ENCODE measurements around the gene TTC17.
A peak's percentile ranks its signal among the peaks of the same experiment; 100 is the strongest.
"Not testable (repeated sequence)": the region's sequence is repeated elsewhere in the genome, so short reads cannot be mapped to it uniquely, and the experiment has no call there.

Gene TTC17

DNA sequence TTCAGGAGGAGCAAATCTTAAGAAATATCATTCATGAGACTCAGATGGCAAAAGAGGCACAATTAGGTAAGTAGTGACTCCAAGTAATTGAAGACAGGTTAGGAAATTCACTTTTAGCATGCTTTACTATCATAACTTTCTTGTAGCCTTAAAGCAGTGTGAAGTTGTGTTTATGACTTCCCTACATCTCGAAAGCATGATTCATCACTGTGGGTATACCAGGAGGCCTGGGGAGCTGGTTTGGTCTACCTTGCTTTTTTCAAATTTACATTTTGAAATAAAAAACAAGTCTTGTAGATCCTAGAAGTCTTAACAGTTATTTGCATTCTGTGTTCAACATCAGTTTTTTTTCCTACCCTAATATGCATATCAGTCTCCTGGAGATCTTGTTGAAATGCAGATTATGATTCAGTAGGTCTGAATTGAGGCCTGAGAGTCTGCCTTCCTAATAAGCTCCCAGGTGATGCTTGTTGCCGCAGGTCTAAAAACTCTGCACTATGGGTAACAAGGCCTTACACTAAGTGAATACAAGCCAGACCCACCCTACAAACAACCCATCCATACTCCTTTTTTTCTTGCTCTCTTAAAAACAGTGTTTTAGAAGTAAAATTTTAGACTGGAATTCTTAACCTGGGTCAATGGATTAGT, 41.4 kb downstream of the TTC17 start:
- H3K36me3 Mint-ChIP-seq: peaks cover 43% of the 10 kb centered on the region
- ATAC-seq (ENCODE audit: low read depth) (no peak), DNase-seq (ENCODE audit: low spot score in 2 of 2) (no peak)
- H3K4me1 Mint-ChIP-seq: peaks cover 2% of the 10 kb centered on the region
- no peak overlapping the region for H3K27ac Mint-ChIP-seq
- no peaks in the 10 kb centered on the region for H3K9me3 Mint-ChIP-seq
- no peak overlapping the region for H3K4me3 Mint-ChIP-seq
- no peaks in the 10 kb centered on the region for H3K27me3 Mint-ChIP-seq

DNA sequence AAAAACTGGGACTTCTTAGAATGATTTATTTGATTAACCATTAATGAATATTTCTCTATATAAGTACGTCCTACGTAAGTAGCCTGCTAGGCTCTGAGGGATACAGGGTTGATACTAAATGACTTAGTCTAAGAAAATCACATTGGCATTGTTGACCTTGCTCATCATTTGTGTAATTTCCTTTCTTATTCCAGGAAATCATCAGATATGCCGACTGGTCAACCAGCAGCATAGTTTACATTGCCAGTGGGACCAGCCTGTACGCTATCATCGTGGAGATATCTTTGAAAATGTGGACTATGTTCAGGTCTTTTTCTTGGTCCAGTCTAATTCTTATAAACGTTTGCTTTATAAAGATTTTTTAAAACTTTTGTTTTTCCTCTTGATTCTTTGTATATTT, 42.5 kb downstream of the TTC17 start:
- Mint-ChIP-seq H3K4me1 (peaks cover 2% of the 10 kb centered on the region), H3K27ac (no peak overlapping the region), H3K4me3 (no peak overlapping the region), H3K27me3 (no peaks in the 10 kb centered on the region), H3K36me3 (peaks cover 46% of the 10 kb centered on the region), H3K9me3 (no peaks in the 10 kb centered on the region)
- ATAC-seq (ENCODE audit: low read depth) (no peak), DNase-seq (ENCODE audit: low spot score in 2 of 2) (no peak)

DNA sequence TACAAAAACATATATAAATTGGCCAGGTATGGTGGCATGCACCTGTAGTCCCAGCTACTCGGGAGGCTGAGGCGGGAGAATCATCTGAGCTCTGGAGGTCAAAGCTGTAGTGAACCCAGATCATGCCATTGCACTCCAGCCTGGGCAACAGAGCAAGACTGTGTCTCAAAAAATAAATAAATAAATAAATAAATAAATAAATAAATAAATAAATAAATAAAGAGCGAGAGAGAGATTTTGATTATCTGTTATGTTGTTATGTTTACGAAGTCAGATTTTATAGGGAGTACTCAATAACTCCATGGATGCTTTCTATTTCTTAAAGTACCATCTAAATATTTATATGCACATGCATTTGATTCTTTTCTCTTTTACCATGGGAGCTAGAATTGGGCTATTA, 43.1 kb downstream of the TTC17 start:
- H3K27me3 Mint-ChIP-seq; DNase-seq (ENCODE audit: low spot score in 2 of 2); ATAC-seq (ENCODE audit: low read depth); H3K27ac Mint-ChIP-seq; H3K4me3 Mint-ChIP-seq; H3K4me1 Mint-ChIP-seq; H3K9me3 Mint-ChIP-seq: not testable (repeated sequence)
- H3K36me3 Mint-ChIP-seq: peaks cover 47% of the 10 kb centered on the region

DNA sequence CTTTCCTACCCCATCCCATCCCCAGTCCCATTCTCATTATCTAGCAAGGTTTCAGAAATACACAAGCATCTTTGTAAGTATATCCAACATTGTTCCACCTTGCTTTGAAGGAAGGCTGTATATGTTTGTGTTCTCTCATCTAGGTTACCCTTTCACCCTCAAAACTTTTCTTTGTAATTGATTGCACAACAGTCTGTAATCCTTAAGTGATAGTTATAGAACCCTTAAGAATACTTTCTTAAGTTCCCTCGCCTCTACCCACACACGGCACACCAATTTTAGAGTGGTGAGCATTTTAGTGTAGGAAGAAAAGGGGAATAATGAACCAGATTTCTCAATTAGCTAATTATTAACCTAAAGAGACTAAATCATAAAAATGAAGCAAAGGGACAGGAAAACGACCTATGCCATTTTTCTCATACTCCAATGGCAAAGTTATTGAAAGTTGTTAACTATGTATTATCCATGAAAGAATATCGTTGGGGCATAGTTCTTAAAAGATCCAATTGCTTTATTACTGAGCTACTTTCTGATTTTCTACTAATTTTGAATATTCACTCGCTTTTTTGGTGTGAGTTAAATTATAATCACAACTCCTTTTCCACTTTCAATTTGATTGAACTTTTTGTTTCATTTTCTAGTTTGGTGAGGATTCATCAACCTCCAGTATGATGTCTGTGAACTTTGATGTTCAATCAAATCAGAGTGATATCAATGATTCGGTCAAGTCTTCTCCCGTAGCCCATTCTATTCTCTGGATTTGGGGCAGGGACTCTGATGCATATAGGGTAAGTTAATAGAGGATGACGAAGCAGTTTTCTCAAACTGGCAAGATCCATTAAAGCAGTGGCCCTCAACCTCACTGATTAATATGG, 44.9 kb downstream of the TTC17 start:
- Mint-ChIP-seq H3K4me1 (no peaks in the 10 kb centered on the region), H3K36me3 (peaks cover 44% of the 10 kb centered on the region), H3K27me3 (no peaks in the 10 kb centered on the region), H3K9me3 (no peaks in the 10 kb centered on the region), H3K27ac (no peak overlapping the region), H3K4me3 (no peak overlapping the region)
- no peak for DNase-seq (ENCODE audit: low spot score in 2 of 2)
- ATAC-seq (ENCODE audit: low read depth): no peak

DNA sequence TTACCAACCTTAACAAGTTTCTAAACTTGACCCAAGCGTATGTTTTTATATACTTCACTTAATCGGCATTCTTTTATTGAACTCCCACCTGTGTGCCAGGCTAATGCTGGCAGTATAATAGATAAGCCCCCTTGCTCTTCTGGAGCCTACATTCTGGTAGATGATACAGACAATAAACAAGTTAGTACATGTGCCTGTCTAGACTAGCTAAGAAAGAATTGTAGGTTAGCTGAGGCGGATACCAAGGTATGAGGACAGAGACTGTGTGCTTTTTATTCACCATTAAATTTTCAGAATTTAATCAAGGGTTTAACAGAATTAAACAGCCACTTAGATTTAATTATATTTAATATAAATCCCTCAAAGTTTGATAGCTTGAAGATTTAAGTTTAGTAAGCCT, 45.7 kb downstream of the TTC17 start:
- DNase-seq (ENCODE audit: low spot score in 2 of 2): no peak
- no peaks in the 10 kb centered on the region for H3K4me1 Mint-ChIP-seq
- ATAC-seq (ENCODE audit: low read depth): no peak
- H3K27me3 Mint-ChIP-seq: no peaks in the 10 kb centered on the region
- no peak overlapping the region for H3K27ac Mint-ChIP-seq
- no peak overlapping the region for H3K4me3 Mint-ChIP-seq
- H3K36me3 Mint-ChIP-seq: peaks cover 38% of the 10 kb centered on the region
- H3K9me3 Mint-ChIP-seq: no peaks in the 10 kb centered on the region

DNA sequence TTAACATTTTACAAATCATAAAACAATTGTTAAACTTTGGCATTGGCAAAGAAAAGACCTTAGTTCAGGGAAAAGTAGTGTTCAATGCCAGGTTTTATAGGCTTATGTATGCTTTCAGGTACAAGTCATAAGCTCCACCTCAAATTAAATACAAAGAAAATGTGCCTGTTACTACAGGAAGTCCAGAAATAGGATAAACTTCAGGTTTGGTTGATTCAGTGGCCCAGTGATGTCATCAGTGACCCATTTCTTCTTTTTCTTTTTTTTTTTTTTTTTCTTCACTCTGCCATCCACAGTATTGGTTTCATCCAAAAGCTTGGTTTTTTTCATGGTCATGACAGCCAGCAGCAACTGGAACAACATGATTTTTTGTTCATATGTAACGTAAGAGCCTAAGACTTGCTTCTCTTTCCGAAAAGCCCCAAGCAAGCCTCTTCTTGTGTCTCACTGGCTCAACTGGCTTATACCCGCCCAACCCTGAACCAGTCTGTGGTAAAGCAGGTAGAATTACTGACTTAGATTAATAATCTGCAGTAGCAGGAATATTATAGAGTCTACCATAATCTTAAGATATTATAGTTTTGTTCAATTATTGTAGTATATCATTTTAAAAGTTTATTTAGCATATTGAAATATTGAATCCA, 46.2 kb downstream of the TTC17 start:
- Mint-ChIP-seq H3K4me3 (no peak overlapping the region), H3K36me3 (peaks cover 35% of the 10 kb centered on the region), H3K4me1 (no peaks in the 10 kb centered on the region), H3K27me3 (no peaks in the 10 kb centered on the region), H3K27ac (no peak overlapping the region), H3K9me3 (no peaks in the 10 kb centered on the region)
- no peak for ATAC-seq (ENCODE audit: low read depth)
- DNase-seq (ENCODE audit: low spot score in 2 of 2): no peak

DNA sequence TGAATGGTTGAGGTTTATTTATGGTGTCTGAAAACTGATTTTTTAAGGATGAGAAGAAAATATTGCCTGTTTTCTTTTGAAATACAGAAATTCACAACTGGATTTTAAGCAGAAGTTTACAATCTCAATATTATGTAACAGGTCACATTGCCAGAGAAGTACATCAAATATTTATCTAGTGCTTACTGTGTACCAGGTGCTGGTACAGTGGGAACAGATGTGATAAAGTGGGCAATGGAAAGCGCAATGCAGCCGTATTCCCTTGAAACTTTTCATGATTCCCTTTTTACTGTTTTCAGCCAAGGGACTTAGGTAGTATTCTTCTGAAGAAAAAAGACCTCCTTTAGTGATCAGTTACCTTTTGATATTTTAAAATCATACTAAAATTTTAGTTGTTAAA, 49.6 kb downstream of the TTC17 start:
- Mint-ChIP-seq H3K27ac (no peak overlapping the region), H3K4me1 (no peaks in the 10 kb centered on the region), H3K36me3 (peaks cover 37% of the 10 kb centered on the region), H3K27me3 (no peaks in the 10 kb centered on the region), H3K4me3 (no peak overlapping the region), H3K9me3 (no peaks in the 10 kb centered on the region)
- no peak for ATAC-seq (ENCODE audit: low read depth)
- DNase-seq (ENCODE audit: low spot score in 2 of 2): no peak

DNA sequence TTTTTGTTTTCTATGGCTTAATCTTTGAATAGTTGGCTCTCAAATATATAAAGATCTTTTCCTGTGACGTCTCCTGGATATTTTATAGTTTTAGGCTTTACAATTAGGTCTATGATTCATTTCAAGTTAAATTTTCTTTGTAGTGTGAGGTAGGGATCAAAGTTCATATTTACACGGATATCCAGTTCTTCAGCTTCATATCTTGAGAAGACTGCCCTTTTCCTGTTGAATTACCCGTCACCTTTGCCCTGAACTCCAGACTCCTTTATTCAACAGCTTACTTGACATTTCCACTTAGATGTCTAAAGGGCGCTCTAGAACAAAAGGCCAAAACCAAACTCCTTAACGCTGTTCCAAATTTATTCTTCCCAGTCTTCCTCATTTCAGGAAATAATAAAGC, 51.7 kb downstream of the TTC17 start:
- no peak overlapping the region for H3K4me3 Mint-ChIP-seq
- no peaks in the 10 kb centered on the region for H3K9me3 Mint-ChIP-seq
- no peaks in the 10 kb centered on the region for H3K27me3 Mint-ChIP-seq
- no peaks in the 10 kb centered on the region for H3K4me1 Mint-ChIP-seq
- DNase-seq (ENCODE audit: low spot score in 2 of 2) (no peak), ATAC-seq (ENCODE audit: low read depth) (no peak)
- H3K27ac Mint-ChIP-seq: no peak overlapping the region
- H3K36me3 Mint-ChIP-seq: peaks cover 39% of the 10 kb centered on the region

DNA sequence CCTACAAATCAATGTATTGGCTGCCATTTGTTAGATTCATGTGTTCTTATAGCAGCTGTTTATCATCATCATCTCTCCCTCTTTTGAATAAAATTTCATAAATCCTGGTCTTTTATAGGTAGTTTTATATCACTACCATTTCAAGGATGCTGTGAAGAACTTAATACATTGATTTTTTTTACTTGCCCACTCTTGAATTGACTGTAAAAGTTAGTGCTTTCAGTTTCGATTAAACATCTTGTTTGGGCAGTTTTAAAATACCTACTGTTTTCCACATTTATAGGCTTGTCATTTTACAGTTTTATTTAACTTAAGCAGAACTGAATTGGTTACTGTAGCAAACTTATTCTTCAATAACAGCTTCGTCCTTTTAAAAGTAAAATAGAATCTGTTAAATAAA, 59.5 kb downstream of the TTC17 start:
- H3K27ac Mint-ChIP-seq: no peak overlapping the region
- ATAC-seq (ENCODE audit: low read depth): no peak

DNA sequence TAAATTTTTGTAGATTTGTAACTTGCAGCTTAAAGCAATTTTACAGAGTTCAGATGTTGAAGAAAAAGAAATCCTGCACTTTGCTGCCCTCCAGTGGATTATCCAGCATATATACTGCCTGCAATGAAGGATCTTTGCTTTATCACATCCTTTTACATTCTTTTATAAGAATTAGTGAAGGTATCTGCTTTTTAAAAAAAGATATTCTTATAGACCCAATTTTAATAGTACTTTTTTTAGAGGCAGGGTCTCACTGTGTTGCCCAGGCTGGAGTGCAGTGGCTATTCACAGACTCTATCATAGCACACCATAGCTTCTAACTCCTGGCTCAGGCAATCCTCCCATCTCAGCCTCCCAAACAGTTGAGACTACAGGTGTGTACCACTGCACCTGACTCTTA, 60.7 kb downstream of the TTC17 start:
- peak; percentile 35 for ATAC-seq (ENCODE audit: low read depth)

More for the DNA sequence above, 59.5 kb downstream of the TTC17 start:
- DNase-seq (ENCODE audit: low spot score in 2 of 2): no peak
- Mint-ChIP-seq H3K4me1 (no peaks in the 10 kb centered on the region), H3K27me3 (no peaks in the 10 kb centered on the region), H3K9me3 (no peaks in the 10 kb centered on the region), H3K4me3 (no peak overlapping the region), H3K36me3 (peaks cover 12% of the 10 kb centered on the region)

DNA sequence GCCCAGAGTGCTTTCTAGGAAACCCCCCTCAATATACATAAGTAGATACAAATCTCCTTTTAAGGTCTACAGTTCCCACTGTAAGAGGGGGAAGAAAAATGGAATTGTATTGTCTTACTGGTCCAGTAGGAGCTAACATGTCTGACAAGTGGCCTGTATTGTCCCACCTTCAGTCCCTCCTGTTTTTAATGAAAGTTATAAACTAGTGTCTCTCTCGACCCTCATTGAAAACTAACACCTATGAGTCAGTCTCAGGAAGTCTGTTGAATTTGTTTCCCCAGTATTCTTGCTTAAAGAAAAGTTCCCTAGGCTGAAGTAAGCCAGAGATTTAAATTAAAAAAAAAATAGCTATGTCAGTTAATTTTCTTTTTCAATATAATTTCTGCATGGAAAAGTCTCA, 69.3 kb downstream of the TTC17 start:
- no peak overlapping the region for H3K4me3 Mint-ChIP-seq
- peaks cover 1% of the 10 kb centered on the region for H3K9me3 Mint-ChIP-seq
- no peaks in the 10 kb centered on the region for H3K4me1 Mint-ChIP-seq
- ATAC-seq (ENCODE audit: low read depth) (no peak), DNase-seq (ENCODE audit: low spot score in 2 of 2) (no peak)
- no peaks in the 10 kb centered on the region for H3K27me3 Mint-ChIP-seq
- peaks cover 20% of the 10 kb centered on the region for H3K36me3 Mint-ChIP-seq
- no peak overlapping the region for H3K27ac Mint-ChIP-seq

More for the DNA sequence above, 60.7 kb downstream of the TTC17 start:
- H3K9me3 Mint-ChIP-seq: no peaks in the 10 kb centered on the region
- DNase-seq (ENCODE audit: low spot score in 2 of 2): no peak
- no peak overlapping the region for H3K4me3 Mint-ChIP-seq
- no peak overlapping the region for H3K27ac Mint-ChIP-seq
- H3K4me1 Mint-ChIP-seq: no peaks in the 10 kb centered on the region
- no peaks in the 10 kb centered on the region for H3K27me3 Mint-ChIP-seq
- H3K36me3 Mint-ChIP-seq: peaks cover 9% of the 10 kb centered on the region

DNA sequence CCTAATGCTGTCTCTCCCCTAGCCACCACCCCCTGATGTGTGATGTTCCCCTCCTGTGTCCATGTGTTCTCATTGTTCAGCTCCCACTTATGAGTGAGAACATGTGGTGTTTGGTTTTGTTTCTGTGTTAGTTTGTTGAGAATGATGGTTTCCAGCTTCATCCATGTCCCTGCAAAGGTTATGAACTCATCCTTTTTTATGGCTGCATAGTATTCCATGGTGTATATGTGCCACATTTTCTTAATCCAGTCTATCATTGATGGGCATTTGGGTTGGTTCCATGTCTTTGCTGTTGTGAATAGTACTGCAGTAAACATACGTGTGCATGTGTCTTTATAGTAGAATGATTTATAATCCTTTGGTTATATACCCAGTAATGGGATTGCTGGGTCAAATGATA, 72.2 kb downstream of the TTC17 start:
- H3K4me1 Mint-ChIP-seq; ATAC-seq (ENCODE audit: low read depth); H3K9me3 Mint-ChIP-seq; H3K4me3 Mint-ChIP-seq; DNase-seq (ENCODE audit: low spot score in 2 of 2); H3K27me3 Mint-ChIP-seq; H3K27ac Mint-ChIP-seq: not testable (repeated sequence)
- H3K36me3 Mint-ChIP-seq: peaks cover 24% of the 10 kb centered on the region

DNA sequence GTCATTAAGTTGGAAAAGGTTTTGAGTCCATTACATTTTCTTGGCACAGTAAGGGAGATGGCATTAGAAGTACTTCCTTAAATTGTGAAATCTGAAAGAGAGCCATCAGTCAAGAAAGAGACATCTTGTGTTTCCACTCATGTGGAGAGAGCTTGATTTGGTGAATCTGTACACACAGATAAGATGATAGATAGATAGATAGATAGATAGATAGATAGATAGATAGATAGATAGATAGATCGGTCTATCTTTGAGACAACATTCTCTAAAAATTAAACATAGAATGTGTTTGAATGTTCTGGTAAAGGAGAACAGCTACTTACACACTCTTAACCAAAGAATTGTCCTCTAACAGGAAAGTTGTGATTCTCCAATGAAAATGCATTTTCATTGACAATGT, 76.2 kb downstream of the TTC17 start:
- no peak overlapping the region for H3K27ac Mint-ChIP-seq
- H3K36me3 Mint-ChIP-seq: peaks cover 36% of the 10 kb centered on the region
- H3K27me3 Mint-ChIP-seq: no peaks in the 10 kb centered on the region
- peaks cover 1% of the 10 kb centered on the region for H3K9me3 Mint-ChIP-seq
- H3K4me3 Mint-ChIP-seq: no peak overlapping the region
- H3K4me1 Mint-ChIP-seq: no peaks in the 10 kb centered on the region
- no peak for DNase-seq (ENCODE audit: low spot score in 2 of 2)
- no peak for ATAC-seq (ENCODE audit: low read depth)

DNA sequence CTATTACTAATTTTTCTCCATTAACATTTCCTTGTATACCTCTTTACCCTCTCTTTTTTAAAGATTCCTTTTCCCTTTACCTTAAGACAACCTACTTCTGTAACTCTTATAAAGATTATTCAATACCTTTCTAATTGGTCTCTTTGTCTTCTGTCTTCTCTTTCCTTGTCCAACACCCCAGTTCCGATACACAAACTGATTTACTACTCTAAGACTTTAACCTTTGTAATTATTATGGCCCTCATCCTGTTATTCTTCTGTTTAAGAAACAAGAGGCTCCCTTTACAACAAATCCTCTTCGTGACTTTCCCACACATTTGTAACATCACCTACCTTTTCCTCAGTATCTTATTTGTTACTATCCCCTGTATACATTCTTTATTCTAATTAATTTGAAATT, 81.8 kb downstream of the TTC17 start:
- peaks cover 55% of the 10 kb centered on the region for H3K36me3 Mint-ChIP-seq
- ATAC-seq (ENCODE audit: low read depth) (no peak), DNase-seq (ENCODE audit: low spot score in 2 of 2) (no peak)
- no peaks in the 10 kb centered on the region for H3K9me3 Mint-ChIP-seq
- H3K4me3 Mint-ChIP-seq: no peak overlapping the region
- no peak overlapping the region for H3K27ac Mint-ChIP-seq
- H3K27me3 Mint-ChIP-seq: no peaks in the 10 kb centered on the region
- H3K4me1 Mint-ChIP-seq: no peaks in the 10 kb centered on the region
